GM12873 (cell line): ENCODE results near the gene MFAP2.

Source experiments
- TF ChIP-seq, protein P1 (sequence below): IDR thresholded peaks from 2 replicates; pipeline ENCODE4 v1.5.1; 2012; ENCODE audit warnings: low read depth, mild to moderate bottlenecking, moderate library complexity, low read length, control low read depth; ENCODE audit not compliant: insufficient read depth; ENCODE audit errors: missing control alignments

MFAP2 gene

DNA sequence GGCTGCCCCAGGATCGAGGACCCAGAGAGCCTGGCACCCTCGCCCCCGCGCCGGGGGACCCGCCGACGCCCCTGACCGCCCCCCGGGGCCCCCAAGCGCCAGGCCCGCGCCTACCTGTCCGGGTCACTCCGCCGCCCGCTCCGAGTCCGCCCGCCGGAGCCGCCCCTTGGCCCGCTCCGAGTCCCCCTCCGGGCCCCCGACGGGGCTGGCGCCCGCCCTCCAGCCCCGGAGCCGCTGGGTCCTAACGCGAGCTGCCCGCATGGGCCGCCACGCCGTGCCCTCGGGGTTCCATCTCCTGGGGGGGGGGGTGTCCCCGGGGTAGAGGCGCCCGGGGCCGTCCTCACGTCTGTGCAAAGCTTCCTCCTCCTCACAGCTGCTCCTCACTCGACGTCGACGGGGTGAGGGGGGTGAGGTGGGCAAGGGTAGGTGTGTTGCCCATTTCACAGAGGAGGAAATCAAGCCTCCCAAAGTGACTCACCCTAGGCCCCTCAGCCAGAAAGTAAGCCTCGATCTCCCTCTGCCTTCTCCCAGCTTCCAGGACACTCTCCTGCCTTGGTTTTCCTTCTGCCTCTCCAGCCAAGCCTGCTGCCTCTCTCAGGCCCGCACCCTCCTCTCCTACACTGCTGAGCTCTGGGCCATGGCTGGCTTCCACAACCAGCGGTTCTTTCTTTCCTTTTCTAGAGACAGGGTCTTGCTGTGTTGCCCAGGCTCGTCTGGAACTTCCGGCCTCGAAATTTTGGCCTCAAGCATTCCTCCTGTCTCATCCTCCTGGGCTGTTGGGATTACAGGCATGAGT is at the start of gene MFAP2:
Gene MFAP2 (minus strand): TSS at position 148 of the 796 bp plus-strand sequence. CDS start 2,347 bp downstream, outside the sequence.
- TF ChIP-seq, protein P1, sequence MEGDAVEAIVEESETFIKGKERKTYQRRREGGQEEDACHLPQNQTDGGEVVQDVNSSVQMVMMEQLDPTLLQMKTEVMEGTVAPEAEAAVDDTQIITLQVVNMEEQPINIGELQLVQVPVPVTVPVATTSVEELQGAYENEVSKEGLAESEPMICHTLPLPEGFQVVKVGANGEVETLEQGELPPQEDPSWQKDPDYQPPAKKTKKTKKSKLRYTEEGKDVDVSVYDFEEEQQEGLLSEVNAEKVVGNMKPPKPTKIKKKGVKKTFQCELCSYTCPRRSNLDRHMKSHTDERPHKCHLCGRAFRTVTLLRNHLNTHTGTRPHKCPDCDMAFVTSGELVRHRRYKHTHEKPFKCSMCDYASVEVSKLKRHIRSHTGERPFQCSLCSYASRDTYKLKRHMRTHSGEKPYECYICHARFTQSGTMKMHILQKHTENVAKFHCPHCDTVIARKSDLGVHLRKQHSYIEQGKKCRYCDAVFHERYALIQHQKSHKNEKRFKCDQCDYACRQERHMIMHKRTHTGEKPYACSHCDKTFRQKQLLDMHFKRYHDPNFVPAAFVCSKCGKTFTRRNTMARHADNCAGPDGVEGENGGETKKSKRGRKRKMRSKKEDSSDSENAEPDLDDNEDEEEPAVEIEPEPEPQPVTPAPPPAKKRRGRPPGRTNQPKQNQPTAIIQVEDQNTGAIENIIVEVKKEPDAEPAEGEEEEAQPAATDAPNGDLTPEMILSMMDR: no peak

DNA sequence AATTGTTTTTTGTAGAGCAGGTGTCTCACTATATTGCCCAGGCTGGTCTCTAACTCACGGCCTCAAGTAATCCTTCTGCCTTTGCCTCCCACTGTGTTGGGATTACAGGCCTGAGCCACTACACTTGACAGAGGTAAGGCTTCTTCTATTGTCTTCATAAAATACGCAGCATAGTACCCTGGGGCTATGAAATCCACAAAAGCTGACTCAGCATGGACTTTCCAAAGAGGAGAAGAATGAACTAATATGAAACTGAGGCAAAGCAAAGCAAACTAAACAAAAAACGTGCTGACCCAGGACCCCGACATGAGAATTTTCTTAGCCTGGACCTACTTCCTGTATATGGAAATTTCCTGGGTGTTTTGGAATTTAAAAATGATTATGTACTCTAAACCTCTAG is 49.8 kb upstream of the MFAP2 start:
- TF ChIP-seq, protein P1: no peak

DNA sequence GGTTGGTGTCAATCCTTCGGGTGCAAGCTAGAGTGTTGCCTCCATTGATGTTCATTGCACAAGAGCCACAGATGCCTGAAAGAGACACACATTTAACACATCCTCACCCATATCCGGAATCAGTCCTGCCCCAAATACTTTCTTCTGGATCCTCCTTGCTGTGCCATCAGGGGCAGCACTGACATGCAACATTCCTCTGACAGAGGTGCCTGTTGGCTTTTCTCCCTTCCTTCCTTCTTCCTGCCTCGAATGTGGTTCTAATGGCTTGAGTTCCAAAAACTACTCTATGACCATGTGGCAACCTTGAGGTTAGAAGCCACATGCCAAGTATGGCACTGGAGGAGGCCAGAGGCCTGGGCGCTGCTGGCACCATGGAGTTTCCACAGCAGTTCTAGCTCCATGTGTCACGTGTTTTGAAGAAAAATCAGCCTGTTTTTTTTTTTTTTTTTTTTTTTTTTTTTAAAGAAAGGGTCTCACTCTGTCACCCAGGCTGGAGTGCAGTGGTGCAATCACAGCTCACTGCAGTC is 48.3 kb upstream of the MFAP2 start:
- TF ChIP-seq, protein P1: no peak

DNA sequence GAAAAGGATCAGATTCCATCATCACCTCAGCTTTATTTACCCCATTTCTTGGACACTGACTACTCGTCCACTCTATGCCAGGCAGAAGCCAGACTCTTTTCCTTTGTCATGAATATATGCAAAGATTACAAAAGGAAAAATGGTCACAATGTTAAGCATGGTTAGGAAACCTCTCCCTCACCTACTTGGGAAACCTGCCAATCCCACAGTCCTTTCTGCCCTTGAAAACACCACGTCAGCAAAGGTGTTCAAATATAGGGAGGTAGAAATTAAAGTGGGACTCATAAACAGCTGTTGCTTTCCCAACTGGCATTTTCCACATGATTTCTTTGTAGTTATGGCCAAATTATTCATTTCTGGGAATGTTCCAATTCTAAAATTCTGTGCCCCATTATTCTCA is 47.5 kb upstream of the MFAP2 start:
- TF ChIP-seq, protein P1: no peak

DNA sequence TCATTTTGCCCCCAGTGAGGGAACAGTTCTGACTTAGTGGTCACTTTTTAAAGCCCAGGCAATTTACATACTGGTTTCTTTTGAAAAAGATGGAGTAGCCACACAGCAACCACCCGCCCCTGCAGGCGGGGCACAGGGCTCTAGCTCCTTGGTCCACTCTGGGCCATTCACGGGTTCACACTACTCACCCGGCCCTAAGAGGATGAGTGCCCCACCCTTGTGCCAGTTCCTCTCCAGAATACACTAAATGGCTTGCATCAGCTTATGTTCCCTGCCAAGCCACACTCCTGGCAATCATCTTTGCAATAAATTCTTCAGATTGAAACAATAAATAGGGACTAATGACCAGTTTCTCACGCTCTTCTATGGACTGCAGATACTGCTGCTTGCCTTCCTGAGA is 47.0 kb upstream of the MFAP2 start:
- TF ChIP-seq, protein P1: no peak

DNA sequence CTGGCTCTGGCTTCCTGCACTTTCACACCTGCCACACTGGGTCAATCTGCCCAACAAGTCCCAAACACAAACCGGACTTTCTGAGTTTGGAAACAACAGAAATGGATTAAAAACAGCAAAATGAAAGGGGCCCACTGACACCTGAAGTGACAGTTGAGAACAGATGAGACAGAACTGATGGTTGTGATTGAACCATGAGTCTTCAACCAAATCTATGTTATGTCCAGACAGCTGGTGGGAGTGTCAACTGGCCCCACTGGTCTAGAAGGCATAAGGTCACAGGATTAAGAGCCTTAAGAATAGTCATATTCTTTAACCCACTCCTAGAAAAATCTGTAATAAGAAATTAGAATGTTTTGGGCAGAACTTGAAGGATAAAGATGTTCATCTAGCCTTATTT is 44.3 kb upstream of the MFAP2 start:
- TF ChIP-seq, protein P1: no peak

GRCh38 chr1:17023573-17023972 is 43.2 kb upstream of the MFAP2 start:
- TF ChIP-seq, protein P1: no peak
